ENCODE results near the gene KCNG2. TPM values are rescaled to one million over a fixed set of nuclear protein-coding genes. Genes with fewer than 3 reads are reported as not detected.
"Not testable (repeated sequence)": the region's sequence is repeated elsewhere in the genome, so short reads cannot be mapped to it uniquely, and the experiment has no call there.

KCNG2 gene
- total RNA-seq, 4 donors from 2014 or later: 1.7 TPM; not detected in 3

GRCh38 chr18:79862562-79862961 lies 64.8 kb downstream of the KCNG2 start:
- intact Hi-C loops (cut with DNase I): no loop called here
- Histone ChIP-seq H3K27ac (replicated peaks in 1 of 4) (no peak overlapping the region), H3K9me3 (peaks cover 0 to 14% (median 11%) of the 10 kb centered on the region in 4 donors), H3K4me3 (no peak overlapping the region), H3K27me3 (peaks cover 0 to 35% (median 0%) of the 10 kb centered on the region in 4 donors), H3K36me3 (no peaks in the 10 kb centered on the region), H3K4me1 (peaks cover 0 to under 1% (median 0%) of the 10 kb centered on the region in 4 donors)
- 93% methylated on average over 15 of the region's 15 CpGs for WGBS
- no peak for DNase-seq (ENCODE audit: extremely low spot score)
- TF ChIP-seq POLR2AphosphoS5 (IDR thresholded peaks at IDR 0.05): no peak
- no peak for TF ChIP-seq CTCF (IDR thresholded peaks at IDR 0.05)
- TF ChIP-seq EP300 (IDR thresholded peaks at IDR 0.05): no peak
- no peak for TF ChIP-seq POLR2A (IDR thresholded peaks at IDR 0.05; ENCODE audit: low read depth)

- peaks cover 0 to 35% (median 0%) of the 10 kb centered on the region in 4 donors for H3K27me3 ChIP-seq
- no peaks in the 10 kb centered on the region for H3K36me3 ChIP-seq
- no peak overlapping the region for H3K27ac ChIP-seq (replicated peaks in 1 of 4)
- H3K9me3 ChIP-seq: peaks cover 0 to 14% (median 11%) of the 10 kb centered on the region in 4 donors
- no peaks in the 10 kb centered on the region for H3K4me1 ChIP-seq
- no peak overlapping the region for H3K4me3 ChIP-seq
- TF ChIP-seq POLR2A (IDR thresholded peaks at IDR 0.05; ENCODE audit: low read depth) (no peak), EP300 (IDR thresholded peaks at IDR 0.05) (no peak), CTCF (IDR thresholded peaks at IDR 0.05) (no peak), POLR2AphosphoS5 (IDR thresholded peaks at IDR 0.05) (no peak)
- intact Hi-C loops (cut with DNase I): no loop called here
- WGBS: 92% methylated on average over 18 of the region's 102 CpGs
- DNase-seq (ENCODE audit: extremely low spot score): no peak
These were observed 65.6 kb downstream of the KCNG2 start for GRCh38 chr18:79863161-79864005.

- intact Hi-C loops (cut with DNase I): no loop called here
- Histone ChIP-seq H3K4me1 (no peaks in the 10 kb centered on the region), H3K4me3 (no peak overlapping the region), H3K27me3 (peaks cover 0 to 33% (median 0%) of the 10 kb centered on the region in 4 donors), H3K9me3 (peaks cover 0 to 14% (median 11%) of the 10 kb centered on the region in 4 donors), H3K27ac (replicated peaks in 1 of 4) (no peak overlapping the region), H3K36me3 (no peaks in the 10 kb centered on the region)
- 91% methylated on average over 4 of the region's 74 CpGs for WGBS
- no peak for DNase-seq (ENCODE audit: extremely low spot score)
- no peak for TF ChIP-seq EP300 (IDR thresholded peaks at IDR 0.05)
- no peak for TF ChIP-seq POLR2A (IDR thresholded peaks at IDR 0.05; ENCODE audit: low read depth)
- no peak for TF ChIP-seq CTCF (IDR thresholded peaks at IDR 0.05)
- no peak for TF ChIP-seq POLR2AphosphoS5 (IDR thresholded peaks at IDR 0.05)
These were observed 66.4 kb downstream of the KCNG2 start for GRCh38 chr18:79864006-79864725.

GRCh38 chr18:79864955-79865354 lies 67.2 kb downstream of the KCNG2 start:
- H3K27ac ChIP-seq (replicated peaks in 1 of 4); DNase-seq (ENCODE audit: extremely low spot score); H3K36me3 ChIP-seq; H3K4me1 ChIP-seq; H3K4me3 ChIP-seq; intact Hi-C loops (cut with DNase I): not testable (repeated sequence)
- WGBS: 86% methylated on average over 4 of the region's 4 CpGs
- H3K27me3 ChIP-seq: peaks cover 0 to 25% (median 0%) of the 10 kb centered on the region in 4 donors
- H3K9me3 ChIP-seq: peaks cover 0 to 14% (median 11%) of the 10 kb centered on the region in 4 donors

GRCh38 chr18:79865951-79866350 lies 68.2 kb downstream of the KCNG2 start:
- WGBS: 74% methylated on average over 3 of the region's 3 CpGs
- H3K27me3 ChIP-seq: peaks cover 0 to 27% (median 0%) of the 10 kb centered on the region in 4 donors
- DNase-seq (ENCODE audit: extremely low spot score); H3K4me1 ChIP-seq; intact Hi-C loops (cut with DNase I); H3K36me3 ChIP-seq; H3K4me3 ChIP-seq; H3K27ac ChIP-seq (replicated peaks in 1 of 4): not testable (repeated sequence)
- H3K9me3 ChIP-seq: peaks cover 0 to 14% (median 11%) of the 10 kb centered on the region in 4 donors
